ENCODE measurements around the gene OR11H7.
"Not testable (repeated sequence)": the region's sequence is repeated elsewhere in the genome, so short reads cannot be mapped to it uniquely, and the experiment has no call there.

The OR11H7 gene

GRCh38 chr14:20274062-20274461 is 45.3 kb downstream of the OR11H7 start:
- H3K27ac ChIP-seq, result no peak overlapping the region

GRCh38 chr14:20277409-20277808 is 48.6 kb downstream of the OR11H7 start:
- POLR2A ChIA-PET (ENCODE audit: low non-redundant PET), result no interaction called here
- CTCF ChIA-PET, result no interaction called here
- no peak overlapping the region for H3K27ac ChIP-seq
- TF ChIP-seq CTCF (conservative IDR thresholded peaks at IDR 0.05; ENCODE audit: low read depth), result no peak
- DNase-seq (ENCODE audit: low spot score), result no peak

More at GRCh38 chr14:20274062-20274461, 45.3 kb downstream of the OR11H7 start:
- no peak for DNase-seq (ENCODE audit: low spot score)
- ChIA-PET CTCF (no interaction called here), POLR2A (ENCODE audit: low non-redundant PET) (no interaction called here)
- no peak for TF ChIP-seq CTCF (conservative IDR thresholded peaks at IDR 0.05; ENCODE audit: low read depth)

GRCh38 chr14:20278414-20278813 is 49.6 kb downstream of the OR11H7 start:
- H3K27ac ChIP-seq, result no peak overlapping the region
- ChIA-PET POLR2A (ENCODE audit: low non-redundant PET) (interaction anchor here (0.7 kb wide), 1 partner anchor 65 kb away, joined by 3 read pairs; no protein-coding TSS in a partner anchor), CTCF (no interaction called here)
- DNase-seq (ENCODE audit: low spot score), result peak; percentile 9
- no peak for TF ChIP-seq CTCF (conservative IDR thresholded peaks at IDR 0.05; ENCODE audit: low read depth)

GRCh38 chr14:20280265-20280664 is 51.5 kb downstream of the OR11H7 start:
- POLR2A ChIA-PET (ENCODE audit: low non-redundant PET); H3K27ac ChIP-seq; CTCF ChIA-PET; DNase-seq (ENCODE audit: low spot score): not testable (repeated sequence)

All from RWPE1 (cell line).